HG03095 (cell line): ENCODE data around the gene COCH.

Experiments
- ATAC-seq: cut with Tn5 transposase; IDR thresholded peaks from one replicate; pipeline ENCODE4 v1.9.1; 2021; ENCODE audit warnings: moderate library complexity; ENCODE audit not compliant: unreplicated experiment

COCH gene

DNA sequence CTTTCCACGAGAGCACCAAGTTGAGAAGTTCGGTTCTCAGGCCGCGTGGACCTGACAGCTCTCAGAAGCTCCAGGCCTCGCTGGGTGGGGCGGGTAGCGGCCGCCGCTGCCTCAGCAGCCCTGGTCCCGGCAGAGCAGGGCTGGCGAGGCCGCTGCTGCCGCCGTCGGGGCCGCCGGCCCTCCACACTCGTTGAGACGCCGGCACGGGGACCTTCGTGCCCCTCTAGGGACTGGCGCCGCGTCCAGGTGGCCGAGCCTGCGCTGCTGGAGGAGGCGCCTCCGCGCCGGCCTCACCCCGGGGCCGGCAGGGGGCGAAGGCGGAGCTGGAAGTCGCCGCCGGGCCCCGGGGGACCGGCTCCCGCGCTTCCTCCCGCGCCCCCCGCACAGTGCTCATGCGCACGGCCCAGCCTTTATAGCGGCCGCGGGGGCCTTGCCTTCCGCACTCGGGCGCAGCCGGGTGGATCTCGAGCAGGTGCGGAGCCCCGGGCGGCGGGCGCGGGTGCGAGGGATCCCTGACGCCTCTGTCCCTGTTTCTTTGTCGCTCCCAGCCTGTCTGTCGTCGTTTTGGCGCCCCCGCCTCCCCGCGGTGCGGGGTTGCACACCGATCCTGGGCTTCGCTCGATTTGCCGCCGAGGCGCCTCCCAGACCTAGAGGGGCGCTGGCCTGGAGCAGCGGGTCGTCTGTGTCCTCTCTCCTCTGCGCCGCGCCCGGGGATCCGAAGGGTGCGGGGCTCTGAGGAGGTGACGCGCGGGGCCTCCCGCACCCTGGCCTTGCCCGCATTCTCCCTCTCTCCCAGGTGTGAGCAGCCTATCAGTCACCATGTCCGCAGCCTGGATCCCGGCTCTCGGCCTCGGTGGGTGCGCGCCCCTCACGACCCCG is at the start of gene COCH:
Gene COCH, plus strand, starts transcription at position 440 of the 879 bp plus-strand sequence. Its CDS starts 380 bp downstream, at position 820.
- ATAC-seq: peak; percentile 69

DNA sequence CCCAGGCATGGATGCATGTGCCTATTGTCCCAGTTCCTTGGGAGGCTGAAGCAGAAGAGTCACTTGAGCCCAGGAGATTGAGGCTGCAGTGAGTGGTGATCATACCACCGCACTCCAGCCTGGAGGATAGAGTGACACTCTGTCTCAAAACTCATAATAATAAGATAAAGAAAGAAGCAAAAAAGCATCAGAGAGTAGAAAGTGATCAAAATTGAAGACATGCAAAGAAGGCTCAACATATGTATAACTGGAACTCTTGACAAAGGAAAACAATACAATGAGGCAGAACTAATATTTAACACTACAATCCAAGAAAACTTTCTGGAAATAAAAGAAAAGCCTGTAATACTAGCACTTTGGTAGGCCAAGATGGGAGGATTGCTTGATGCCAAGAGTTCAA is 48.3 kb upstream of the COCH start:
- ATAC-seq: no peak

DNA sequence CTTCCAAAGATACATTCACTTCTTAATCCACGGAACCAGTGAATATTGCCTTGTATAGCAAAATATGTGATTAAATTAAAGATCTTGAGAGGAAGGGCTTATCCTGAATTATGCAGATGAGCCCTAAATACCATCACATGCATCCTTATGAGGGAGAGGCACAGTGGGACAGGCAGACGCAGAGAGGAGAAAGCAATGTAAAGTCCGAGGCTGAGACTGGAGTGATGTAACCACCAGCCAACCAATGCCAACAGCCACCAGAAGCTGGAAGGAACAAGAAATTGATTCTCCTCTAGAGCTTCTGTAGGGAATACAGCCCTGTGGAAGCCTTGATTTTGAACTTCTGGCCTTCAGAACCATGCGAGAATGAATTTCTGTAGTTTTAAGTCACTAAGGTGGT is 44.5 kb upstream of the COCH start:
- no peak for ATAC-seq

DNA sequence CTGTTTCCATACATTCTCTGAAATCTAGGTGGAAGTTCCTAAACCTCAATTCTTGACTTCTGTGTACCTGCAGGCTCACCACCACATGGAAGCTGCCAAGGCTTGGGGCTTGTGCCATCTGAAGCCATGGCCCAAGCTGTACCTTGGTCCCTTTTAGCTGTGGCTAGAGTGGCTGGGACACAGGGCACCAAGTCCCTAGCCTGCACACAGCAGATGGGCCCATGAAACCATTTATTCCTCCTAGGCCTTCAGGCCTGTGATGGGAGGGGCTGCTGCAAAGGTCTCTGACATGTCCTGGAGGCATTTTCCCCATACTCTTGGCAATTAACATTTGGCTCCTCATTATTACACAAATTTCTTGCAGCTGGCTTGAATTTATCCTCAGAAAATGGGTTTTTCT is 40.0 kb upstream of the COCH start:
- no peak for ATAC-seq

DNA sequence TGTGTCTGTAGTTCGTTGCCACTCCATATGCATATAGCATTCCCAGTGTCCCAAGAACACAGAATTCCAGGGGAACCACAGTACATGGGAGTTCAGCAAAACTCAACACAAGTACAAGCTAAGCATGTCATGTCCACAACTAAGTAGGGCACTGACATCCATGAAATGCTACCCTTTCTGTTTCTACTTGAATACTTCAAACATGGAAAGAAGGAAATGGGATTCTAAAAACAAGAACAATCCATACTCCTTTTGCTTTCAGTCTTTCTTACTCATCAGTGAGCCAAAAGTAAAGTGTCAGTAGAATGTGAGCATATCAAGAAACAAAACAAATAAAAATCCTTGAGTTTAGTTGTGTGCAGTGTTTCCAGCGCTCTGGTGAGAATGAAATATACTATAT is 36.0 kb upstream of the COCH start:
- no peak for ATAC-seq

DNA sequence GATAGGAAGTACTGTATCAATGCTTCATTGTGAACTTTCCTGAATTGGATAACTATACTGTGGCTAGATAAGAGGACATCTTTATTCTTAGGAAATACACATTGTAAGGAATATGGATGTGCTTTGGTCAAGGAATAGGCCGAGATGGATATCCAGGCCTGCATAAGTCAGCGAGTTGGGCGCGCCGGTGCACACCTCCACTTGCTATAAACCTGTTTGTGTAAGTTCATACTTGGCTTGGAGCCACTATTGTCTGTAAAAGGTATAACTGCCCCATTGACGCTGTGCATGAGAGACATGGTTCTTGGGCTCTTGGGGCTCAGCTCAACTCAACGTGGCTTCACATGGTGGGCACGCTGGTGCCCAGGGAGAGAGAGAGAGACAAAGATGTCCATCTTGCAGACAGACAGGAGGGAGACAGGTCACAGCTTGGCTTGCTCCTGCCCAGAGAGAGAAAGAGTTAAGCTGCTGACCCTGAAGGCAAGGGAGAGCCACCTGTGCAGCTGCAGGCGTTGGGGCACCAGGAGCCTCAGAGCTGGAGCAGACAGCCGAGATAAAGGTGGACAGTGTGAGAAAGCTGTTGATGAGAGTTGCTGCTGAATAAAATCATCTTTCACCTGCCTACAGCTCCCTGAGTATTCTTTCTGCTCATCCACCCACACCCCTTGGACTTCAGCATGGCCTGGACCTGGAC is 34.1 kb upstream of the COCH start:
- ATAC-seq: no peak

DNA sequence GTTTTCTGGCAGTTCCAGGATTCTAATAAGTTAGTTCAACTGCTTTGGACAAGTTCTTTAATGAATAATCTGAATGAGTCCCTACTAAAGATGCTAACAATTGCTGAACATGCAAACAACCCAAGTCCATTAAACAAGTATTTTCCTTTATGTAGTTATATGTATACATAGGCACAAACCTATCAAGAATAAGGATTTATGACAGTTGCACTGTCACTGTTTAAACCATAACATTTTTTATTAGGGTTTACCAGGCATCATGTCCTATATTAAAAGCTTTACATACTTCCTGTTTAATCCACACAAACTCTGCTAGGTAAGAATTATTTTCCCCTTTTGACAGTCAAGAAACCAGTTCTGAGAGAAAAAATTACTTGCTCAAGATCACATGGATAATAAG is 31.9 kb upstream of the COCH start:
- no peak for ATAC-seq

DNA sequence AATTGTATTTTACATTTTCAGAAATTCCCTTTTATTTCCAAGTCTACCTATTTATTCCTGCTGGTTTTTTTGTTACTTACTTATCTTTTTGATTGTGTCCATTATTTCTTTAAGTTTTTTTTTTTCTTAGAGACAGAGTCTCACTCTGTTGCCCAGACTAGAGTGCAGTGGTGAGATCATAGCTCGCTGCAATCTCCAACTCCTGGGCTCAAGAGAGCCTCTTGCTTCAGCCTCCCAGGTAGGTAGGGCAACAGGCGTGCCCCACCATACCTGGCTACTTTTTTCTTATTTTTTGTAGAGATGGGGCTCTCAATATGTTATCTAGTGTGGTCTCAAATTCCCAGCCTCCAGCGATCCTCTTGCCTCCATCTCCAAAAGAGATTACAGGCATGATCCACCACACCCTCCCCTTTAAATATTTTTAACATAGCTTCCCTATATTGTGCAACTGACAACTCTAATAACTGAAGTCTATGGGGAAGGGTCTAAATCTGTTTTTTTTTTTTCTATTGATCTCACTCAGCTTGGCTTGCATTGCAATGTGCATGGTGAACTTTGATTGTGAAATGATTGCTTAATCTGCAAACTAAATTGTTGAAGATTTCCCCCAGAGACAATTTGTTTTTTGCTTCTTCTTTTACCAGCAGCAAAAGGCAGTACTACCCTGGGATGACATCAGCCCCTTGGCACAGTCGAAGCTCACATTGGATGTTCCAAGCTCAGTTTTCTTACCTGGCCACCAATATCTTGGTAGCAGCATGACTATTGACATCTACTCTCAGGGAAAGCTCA is 25.7 kb upstream of the COCH start:
- ATAC-seq: peak; percentile 17

DNA sequence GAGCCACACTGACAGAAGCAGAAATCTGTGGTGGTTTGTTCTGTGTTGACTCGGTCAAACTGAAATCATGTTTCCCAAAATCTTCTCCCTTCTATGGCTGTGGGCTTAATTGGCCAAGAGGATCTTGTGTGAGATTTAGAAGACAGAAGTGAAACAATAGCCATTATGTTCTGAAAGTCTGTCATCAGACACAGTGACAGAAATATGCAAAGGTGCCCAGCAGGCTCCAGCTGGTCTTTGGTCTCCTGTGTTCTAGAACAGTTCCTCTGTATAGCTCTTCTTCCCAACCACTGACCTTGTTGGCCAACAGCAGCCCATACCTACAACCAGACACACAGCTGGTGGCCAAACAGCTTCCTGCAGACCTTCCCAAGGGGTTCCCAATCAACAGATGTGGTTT is 25.0 kb upstream of the COCH start:
- peak; percentile 97 for ATAC-seq

DNA sequence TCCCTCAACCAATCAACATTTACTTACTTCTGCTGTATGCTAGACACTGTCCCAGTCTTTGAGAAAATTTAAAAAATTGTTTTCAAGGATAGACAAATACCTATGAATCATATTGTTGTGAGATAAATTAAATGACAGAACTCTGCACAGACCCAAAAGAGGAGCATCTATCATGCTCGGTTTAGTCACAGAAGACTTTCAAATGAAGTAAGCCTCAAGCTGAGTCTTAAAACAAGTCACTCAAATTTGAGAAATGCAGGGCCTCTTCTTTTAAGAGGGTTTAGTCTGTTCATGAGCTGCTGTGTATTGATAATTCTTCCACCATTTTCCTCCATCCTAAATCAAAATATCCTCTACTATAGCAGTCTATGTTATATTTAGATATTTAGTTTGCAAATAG is 24.4 kb upstream of the COCH start:
- no peak for ATAC-seq

DNA sequence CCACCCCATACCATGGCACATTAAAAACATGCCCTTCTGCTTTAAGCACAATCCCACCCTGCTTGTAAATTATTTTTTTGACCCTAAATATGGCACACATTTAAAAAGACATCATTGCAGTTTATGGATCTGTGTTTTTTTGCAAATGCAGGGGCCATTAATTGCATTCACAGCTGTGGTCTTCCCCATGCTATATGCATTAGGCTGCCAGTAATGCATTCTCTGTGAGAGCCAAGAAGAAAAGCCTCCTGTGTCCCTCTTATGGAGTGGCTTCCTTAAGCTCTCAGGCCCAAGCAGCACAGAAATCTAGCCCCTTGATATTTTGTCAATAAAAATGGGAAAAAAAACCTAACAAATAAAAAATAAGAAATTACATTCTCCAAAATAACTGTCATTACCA is 20.4 kb upstream of the COCH start:
- ATAC-seq: no peak

DNA sequence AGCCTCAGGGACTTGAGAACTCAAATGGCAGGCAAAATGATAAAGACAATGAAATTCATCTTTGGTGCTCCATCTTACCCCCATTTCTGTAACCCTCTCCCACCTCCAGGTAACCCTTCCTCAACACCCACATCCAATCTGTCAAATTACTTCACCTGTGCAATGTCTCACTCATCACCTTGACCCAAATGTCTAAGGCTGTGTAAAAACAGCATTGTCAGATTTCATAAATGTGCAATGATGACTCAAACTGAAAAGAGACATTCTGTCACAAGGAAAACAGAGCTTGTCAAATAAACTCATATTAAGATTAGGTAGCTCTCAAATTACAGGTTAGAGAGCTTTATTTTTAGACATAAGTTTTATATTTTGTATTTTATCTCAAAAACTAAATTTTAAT is 19.9 kb upstream of the COCH start:
- no peak for ATAC-seq

DNA sequence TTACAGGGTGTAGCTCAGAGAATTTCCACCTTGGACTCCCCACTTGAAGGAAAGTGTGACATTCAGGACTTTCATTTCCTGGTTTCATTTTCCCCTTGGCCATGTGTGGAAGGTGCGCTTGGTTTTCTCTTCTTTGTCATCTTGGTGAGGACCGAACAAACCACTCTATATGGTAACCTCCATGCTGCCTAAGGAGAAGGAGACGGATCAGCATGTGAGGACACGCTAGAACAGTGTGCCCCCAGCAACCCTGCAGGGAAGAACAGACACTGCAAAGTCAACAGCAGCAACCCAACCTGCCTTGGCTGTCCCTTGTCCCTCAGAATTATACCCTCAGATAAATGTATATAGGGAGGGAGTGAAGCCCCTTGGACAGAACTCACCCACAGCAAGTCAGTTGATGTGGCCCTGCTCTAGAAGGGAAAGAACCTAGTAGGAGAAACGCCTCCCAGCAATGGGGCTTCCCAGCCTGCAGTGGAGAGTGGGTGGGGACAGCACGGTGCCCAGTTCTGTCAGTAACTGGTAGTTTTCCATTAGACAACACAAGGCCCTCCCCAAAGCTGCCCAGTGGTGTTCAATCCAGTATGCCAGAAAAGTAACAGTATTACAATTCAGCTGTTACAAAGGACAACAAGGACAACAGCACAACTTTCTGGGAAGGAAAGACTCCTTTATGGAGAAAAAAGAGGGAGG is 18.9 kb upstream of the COCH start:
- peak; percentile 79 for ATAC-seq

DNA sequence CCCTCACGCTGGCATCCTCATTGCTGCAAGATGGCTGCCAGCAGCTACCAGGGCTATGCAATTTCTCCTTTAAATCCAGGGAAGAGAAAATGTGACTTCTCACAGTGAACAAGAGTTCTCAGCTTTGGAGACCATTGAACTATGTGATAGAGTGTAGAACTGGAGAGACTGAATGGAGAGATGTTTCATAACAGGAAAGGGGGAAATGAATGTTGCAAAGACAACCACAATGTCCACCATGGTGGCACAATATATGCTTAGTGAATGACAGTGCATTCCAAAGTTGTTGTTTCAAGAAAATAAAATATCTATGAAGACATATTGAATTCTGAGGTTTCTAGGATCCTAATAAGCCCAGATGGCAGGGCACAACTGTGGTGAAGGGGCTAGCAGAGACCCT is 13.2 kb upstream of the COCH start:
- no peak for ATAC-seq

DNA sequence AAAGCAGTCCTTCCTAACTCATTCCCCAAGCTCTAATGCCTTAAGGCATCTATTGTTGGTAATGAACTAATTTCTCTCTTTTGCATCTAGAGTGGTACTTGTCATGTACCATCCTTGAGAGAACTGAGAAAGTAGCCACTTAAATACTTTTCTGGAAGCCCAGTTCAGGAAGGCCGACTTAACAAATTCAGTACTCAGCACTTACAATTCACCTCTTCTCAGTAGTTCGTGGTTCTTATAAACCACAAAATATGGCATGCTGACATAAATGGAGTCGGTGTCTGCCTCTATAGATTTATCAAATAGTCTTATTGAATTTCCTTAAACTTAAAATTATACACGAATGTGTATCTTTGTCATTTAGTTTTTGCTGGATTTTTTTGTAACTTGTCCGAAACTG is 9.4 kb upstream of the COCH start:
- ATAC-seq: no peak

DNA sequence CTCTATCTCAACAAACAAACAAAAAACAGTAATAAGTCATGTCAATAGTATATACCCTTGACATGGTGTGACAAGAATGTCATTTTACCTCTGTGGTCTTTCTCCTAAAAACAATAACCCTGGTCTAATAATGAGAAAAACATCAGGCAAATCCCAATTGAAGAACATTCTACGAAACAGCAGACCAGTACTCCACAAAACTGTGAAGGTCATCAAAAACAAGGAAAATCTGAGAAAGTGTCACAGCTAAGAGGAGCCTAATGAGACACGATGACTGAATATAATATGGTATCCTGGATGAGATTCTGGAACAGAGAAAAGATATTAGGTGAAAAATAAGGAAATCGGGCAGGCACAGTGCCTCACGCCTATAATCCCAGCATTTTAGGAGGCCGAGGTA is 5.6 kb upstream of the COCH start:
- no peak for ATAC-seq

DNA sequence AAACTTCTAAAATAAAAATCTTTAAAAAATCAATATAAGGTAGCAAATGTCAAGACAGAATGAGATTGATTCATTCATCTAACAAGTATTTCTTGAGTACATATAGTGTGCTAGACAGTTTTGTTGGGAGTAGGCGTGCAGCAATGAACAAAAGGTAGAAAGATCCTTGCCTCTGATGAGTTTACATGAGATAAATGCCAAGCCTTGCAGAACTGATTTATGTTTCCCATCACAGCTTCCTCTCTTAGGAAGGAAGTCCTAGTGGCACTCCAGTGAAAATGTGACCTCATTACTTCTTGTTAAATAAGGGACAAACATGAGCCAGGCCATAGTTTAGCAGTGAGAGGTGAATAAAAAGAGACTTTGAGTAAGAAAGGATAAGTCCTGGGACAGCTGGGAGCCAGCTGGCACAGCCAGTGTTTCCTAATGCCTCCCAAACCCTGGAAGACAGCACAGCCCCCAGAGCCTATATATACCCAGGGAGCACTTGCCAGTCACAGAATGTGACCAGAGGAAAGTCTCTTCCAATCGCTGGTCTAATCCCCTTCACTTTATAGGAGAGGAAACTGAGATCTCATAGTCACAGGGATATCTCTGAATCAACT is 4.7 kb upstream of the COCH start:
- ATAC-seq: no peak

DNA sequence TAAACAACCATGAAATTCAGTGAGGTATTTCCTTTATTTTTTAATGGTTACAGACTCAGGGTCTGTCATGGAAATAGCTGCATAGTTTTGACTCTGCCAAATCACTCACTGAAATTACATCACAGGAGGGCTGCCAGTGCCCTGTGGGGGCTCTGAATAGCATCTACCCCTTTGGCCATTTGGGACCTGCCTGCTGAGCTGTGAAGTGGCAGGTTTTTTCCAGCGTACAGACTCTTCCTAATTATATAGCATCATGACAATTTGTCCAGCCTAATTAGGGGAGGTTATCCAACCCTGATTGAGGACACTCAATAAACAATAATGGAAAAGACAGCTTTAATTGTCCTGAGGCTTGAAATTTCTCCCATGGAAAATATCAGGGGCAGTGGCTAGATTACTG is 1.8 kb upstream of the COCH start:
- no peak for ATAC-seq

DNA sequence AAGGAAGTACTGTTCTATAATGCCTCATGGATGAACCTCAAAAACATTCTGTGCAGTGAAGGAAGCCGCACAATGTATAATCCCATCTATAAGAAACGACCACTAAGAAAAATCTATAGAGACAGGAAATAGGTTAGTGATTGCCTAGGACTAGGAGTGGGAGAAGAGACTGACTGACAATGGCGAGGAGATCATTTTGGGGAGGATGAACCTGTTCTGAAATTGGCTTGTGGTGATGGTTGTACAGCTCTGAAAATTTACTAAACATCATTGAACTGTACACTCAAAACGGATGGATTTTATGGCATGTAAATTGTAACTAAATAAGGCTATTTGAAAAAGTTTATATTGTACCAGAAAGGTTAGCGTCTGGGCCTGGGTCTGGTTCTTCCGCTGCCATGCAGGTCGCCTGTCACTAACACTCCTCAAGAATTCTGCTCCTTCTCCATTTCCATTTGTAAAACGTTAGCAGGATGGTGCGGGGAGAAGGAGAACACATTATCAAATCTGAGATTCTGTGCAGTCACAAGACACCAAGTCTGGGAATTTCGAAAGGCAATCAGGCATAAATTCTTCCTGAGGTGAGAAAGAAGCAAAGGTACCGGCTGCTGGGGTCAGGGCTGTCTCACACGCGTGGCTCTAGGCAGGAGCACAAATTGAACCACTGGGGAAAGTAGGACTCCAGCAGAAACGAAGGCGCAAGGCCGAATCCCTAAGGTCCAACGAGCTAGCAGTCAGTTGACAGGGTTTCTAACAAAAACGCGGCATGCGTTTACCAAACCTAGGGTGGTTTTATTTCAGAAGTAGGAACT is 845 bp upstream of the COCH start:
- ATAC-seq: no peak
